GM11168 (cell line): Measurements from ENCODE around the gene GLMP.

ENCODE experiments used
- in situ Hi-C: fragments of 300-500 bp; cut with MboI; formaldehyde crosslinking; loops from one replicate; pipeline ENCODE4 v1.12.0; 2022; ENCODE audit warnings: low sequenced_read_pairs; ENCODE audit not compliant: unreplicated experiment

The GLMP gene

DNA sequence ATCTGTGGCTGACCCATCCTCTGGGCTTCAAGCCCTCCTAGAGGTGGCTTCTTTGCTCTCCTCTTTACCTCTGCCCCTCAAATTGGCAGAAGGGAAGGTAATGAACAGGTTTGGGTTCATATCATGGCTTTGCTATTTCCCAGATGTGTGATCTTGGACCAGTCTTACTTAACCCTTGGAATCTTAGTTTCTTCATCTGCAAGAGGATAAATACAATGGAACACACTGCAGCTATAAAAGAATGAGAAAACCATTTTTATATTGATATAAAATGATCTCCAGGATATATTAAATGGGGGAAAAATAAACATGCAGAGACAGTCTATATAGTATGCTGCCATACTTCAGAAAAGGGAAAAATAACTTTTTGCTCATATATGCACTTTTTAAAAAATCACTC lies 5.6 kb downstream of the GLMP start:
- in situ Hi-C loops: no loop called here

DNA sequence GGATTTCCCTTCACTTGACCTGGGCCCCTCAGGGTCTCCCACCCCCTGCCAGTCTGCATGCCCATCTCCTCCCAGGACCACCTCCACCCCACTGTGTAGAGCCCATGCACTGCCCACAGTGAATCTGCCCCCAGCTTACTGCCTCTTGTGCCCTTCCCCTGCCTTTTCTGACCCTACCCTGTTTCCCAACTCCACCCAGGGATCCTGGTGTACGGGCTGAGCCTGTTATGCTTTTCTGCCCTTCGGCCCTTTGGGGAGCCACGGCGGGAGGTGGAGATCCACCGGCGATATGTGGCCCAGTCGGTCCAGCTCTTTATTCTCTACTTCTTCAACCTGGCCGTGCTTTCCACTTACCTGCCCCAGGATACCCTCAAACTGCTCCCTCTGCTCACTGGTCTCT lies 9.4 kb downstream of the GLMP start:
- in situ Hi-C loops: no loop called here

DNA sequence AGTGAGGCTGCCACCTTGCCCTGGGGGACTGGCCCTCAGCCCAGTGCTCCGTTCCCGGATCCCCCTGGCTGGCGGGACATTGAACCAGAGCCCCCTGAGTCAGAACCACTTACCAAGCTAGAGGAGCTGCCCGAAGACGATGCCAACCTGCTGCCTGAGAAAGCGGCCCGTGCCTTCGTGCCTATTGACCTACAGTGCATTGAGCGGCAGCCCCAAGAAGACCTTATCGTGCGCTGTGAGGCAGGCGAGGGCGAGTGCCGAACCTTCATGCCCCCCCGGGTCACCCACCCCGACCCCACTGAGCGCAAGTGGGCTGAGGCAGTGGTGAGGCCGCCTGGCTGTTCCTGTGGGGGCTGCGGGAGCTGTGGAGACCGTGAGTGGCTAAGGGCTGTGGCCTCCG lies 10.0 kb downstream of the GLMP start:
- in situ Hi-C loops: no loop called here

DNA sequence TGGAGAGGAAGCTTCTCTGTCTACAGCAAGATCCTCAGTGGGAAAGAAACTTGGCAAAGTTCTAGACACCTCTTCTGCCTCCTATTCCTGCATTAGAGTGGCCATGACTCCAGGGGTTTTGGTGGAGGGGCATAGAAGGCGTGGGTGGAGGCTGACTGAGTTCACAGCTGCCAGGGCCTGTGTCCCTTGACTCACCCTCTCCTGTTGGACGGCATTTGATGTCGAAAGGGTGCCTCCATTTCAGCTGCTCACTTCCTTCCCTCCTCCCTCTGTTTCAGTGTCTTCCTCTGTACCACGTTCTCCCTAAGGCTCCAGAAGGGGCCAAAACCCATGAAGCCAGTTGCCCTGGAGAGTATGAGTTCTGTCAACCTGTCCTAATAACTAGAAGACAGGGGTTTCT lies 10.7 kb downstream of the GLMP start:
- in situ Hi-C loops: no loop called here

- in situ Hi-C loops: no loop called here
Observed at GRCh38 chr1:156284112-156284511, 11.4 kb downstream of the GLMP start, which contains the start of gene TMEM79. Gene TMEM79 (plus strand): TSS chr1:156284325. CDS start chr1:156285227, 902 bp downstream.

DNA sequence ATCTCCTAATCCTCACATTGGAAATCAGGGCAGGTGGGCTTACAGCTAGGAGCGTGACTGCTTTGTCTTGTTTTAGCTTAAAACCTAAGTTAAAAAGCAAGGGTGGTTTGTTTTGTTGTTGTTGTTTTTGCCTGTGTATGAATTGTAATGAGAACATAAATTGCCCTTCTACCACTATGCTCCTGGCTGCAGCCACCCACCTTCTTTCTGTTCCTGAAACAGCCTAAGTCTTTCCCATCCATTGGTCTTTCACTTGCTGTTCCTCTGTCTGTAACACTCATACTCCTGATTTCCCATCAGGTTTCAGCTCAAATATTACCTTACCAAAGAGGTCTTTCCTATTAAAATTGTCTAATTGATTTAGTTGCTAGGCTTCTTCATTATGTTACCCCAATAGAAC lies 12.0 kb downstream of the GLMP start:
- in situ Hi-C loops: no loop called here

- in situ Hi-C loops: no loop called here
Observed at GRCh38 chr1:156282479-156283222, 12.8 kb downstream of the GLMP start, which contains the start of gene SMG5. Gene SMG5 (minus strand): TSS chr1:156282825. CDS start chr1:156282680, 145 bp downstream.

DNA sequence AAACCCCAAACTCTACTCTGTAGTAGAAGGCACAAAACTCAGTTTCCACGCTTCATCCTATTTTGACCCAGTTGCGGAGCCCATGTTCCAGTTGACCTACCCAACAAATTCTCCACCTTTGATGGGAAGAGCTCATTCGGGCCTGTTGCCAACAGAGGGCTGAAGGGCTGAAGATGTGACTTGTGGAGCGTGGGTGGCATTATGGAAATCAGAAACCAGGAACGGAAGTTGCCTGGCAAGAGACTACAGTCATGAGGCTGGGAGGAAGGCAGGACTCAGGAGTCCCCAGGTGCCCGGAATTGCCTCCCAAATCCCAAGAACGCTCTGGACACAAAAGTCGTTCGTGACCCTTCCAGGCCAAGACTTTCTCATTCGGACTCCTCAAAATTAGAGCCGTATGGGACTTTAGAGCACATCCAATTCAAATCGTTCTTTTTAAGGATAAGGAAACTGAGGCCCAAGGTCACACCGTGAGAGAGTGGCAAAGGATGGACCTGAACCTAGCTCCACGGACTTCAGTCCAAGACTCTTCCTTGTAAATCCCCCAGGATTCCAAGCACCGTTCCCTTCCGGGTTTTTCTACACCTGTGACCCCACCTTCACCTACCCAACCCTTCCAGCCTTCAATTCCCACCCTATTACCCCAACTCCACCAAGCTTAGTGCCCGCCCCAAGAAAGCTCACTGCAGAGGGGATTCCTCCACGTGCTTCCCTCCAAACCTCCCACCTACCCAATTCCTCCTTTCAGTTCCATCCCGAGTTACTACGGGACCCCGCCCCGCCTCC lies 13.6 kb downstream of the GLMP start:
- in situ Hi-C loops: no loop called here

DNA sequence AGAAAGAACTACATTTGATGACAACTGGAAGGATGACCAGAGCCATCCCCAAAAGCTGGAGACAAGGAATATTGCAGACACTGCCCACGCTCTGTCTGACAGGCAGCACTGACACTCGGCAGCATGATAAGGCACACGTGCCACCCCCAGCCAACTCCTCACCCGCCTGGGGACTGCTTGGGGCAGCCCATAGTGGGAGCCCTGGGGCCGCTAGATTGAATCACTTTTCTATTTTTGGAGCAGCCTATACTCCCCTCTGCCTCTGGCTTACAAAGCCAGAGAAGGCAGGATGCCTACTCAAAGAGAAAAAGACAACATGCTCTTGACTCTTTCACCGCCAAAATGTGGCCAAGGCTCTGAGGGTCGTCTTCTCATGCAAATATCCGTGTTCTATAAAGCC lies 14.2 kb downstream of the GLMP start:
- in situ Hi-C loops: no loop called here

DNA sequence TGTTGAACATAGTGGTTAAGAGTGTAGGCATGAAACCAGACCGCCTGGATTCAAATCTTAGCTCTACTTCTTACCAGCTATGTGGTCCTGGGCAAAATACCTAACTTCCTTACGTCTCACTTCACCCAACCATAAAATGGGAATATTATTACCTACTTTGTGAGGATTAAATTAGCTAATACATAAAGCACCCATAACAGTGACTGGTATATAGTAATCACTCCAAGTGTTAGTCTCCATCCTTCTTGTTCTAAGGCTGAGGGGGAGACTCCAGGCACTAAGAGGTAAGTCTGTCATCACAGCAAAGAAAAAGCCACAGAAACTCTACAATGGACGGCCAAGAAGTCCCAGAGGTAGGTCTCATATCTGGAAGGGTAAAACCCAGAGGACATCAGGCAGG lies 15.6 kb downstream of the GLMP start:
- in situ Hi-C loops: no loop called here

DNA sequence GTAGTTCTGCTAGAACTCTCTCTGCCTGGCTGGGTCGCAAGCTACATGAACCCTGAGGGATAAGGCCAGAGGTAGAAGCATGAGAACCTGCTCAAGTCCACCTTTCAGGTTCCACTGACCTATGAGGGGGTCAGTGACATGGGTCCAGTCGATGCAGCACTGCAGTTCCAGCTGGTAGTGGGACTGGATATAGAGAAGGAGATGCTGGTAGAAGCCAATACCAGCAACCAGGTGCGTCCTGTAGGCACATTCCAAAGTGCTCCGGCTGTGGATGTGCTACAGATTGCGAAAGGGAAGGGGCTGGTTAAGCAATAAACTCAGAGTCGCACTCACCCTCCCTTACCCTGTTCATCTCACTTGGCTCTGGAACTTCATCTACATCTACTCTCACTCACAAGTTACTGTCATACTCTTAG lies 18.5 kb downstream of the GLMP start:
- in situ Hi-C loops: no loop called here

GRCh38 chr1:156276532-156276931 lies 18.9 kb downstream of the GLMP start:
- in situ Hi-C loops: no loop called here

DNA sequence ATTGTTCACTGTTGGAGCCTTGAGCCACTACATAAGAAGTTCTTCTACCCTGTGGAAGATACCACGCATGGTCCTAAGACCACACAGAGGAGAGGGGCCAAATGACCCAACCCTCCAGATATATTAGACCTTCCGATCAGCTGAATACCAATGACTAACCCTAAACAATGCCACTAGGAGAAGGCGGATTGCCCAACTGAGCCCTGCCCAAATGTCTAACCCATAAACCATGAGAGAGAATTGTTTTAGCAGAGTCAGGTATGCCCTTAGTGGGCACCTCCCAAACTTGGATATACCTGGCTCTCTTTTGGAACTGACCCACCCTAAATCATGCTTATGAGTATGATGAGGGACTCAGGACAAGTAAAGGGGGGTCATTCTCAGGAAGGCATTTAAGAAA lies 25.2 kb downstream of the GLMP start:
- in situ Hi-C loops: no loop called here

DNA sequence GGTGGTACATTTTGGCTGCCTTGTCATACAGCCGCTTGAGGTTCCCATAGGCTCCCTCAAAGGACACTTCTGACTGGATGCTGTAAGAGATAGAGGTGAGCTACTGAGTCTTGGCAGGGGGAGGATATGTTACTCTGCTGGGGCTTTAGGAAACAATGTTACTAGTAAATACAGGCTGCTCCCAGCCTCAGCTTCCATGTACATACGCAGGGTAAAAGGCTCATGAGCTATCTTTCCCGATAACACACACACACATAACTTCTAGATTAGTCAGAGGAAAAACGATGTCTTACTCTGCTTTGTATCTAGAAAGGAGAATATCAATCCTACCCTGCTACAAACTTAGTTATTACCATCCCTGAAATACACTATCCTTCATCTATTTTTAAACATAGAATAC lies 27.1 kb downstream of the GLMP start:
- in situ Hi-C loops: no loop called here

GRCh38 chr1:156266051-156266450 lies 29.4 kb downstream of the GLMP start:
- in situ Hi-C loops: no loop called here

GRCh38 chr1:156263288-156263655 lies 32.2 kb downstream of the GLMP start:
- in situ Hi-C loops: no loop called here

GRCh38 chr1:156262461-156263287 lies 32.8 kb downstream of the GLMP start:
- in situ Hi-C loops: no loop called here

DNA sequence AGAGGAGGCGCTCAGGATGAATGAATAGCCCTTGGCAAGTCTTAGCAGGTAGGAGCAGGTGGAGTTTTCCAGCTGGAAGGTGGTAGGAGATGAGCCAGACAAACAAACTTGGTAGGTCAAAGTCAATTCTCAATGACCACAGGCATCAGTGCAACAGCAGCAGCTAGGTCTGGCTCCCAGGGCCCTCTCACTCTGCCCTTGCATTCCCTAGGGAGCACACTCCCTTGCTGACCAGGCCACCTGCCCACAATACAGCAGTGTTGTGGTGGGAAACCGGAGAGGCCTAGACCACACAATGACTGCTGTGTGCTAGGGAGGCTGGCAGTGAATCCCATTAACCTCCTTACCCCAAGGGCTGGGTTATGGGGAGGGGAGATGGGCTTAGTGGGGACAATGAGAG lies 34.6 kb downstream of the GLMP start:
- in situ Hi-C loops: no loop called here

DNA sequence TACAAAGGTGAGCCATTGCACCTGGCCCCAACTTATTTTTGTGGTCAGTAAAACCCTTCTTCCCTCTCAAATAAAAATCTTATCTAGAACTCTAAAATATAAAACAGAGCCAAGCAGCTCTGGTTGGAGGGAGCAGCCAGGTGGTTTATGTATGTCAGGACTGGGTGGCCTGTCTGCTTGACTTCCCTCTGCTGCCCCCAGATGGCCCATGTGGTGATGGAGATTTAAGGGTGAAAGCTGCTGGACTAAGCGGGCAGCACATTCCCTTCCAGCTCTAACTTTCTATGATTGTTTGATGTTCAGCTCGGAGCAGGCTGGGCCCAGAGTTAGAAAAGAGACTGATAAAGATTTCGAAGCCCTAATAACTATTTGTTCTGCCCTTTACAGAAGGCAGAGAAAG lies 35.7 kb downstream of the GLMP start:
- in situ Hi-C loops: no loop called here

DNA sequence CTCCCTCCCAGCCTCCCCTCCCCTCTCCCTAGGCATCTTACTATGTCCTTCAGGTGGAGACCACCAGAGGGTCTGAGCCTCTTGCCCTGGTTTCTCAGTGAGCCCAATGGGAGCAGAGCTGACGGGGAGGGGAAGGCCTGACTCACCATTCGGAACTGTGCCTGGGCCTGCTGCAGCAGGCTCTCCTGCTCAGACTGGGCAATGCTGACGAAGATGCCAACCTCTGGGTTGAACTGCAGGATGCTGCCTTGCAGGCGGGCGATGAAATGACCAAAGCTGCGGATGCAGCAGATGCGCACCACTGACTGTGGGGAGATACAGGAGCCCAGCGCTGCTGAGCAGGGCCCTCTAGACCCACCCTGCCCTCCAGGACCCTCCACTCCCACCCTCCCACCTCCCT lies 36.6 kb downstream of the GLMP start:
- in situ Hi-C loops: no loop called here

- in situ Hi-C loops: no loop called here
Observed at GRCh38 chr1:156257711-156258110, 37.8 kb downstream of the GLMP start.
